HG02884 (cell line): ENCODE results near the gene WWC1.
"Not testable (repeated sequence)": the region's sequence is repeated elsewhere in the genome, so short reads cannot be mapped to it uniquely, and the experiment has no call there.

Experiments used
- ATAC-seq: cut with Tn5 transposase; IDR thresholded peaks from one replicate; pipeline ENCODE4 v1.9.1; 2021; ENCODE audit warnings: mild to moderate bottlenecking, moderate library complexity; ENCODE audit not compliant: unreplicated experiment

WWC1 gene

DNA sequence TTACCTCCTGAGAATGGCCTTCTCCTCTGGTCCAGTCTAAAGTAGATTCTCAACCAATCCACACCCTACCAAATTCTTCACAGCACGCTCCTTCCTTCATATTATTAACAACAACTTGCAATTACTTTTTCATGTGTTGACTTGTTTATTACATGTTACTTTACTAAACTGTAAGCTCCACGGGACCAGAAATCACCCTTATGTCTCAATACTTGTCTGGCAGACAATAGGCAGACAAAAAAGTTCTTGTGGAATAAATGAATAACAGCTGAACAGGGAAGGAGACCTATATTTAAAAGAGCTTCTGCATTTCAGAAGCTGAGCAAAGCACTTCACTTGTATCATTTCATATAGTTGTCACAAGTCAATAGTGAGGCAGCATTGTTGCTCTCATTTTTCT, 5.7 kb upstream of the WWC1 start:
- no peak for ATAC-seq

DNA sequence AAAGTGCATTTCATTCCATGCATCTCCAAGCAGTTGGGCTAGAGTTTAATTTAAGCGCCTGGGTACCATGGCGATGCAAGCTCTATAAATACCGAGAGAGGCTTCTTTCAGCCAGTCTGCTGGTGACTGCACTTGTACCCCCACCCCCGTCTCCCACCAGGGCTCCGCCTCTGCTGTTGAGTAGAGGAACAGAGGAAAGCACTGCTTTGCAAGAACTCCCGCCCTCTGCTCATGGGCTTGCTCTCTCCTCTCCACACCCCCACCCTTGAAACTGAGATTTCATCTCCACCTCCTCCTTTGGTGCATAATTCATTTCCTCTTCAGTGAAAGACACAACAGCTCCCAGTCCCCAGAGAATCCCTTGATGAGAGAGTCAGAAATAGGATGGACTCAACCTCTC, 5.1 kb upstream of the WWC1 start:
- peak; percentile 45 for ATAC-seq

DNA sequence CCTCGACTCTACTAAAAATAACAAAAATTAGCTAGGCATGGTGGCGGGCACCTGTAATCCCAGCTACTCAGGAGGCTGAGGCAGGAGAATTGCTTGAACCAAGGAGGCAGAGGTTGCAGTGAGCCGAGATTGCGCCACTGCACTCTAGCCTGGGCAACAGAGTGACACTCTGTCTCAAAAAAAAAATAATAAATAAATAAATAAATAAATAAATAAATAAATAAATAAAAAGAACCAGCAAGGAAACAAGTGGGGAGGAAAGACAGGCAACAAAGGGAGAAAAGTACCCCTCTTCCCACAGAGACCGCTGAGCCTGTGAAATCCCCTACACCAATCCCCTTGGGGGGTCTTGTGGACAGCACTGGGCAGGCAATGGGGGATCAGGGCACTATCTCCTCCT, 4.6 kb upstream of the WWC1 start:
- not testable (repeated sequence) for ATAC-seq

DNA sequence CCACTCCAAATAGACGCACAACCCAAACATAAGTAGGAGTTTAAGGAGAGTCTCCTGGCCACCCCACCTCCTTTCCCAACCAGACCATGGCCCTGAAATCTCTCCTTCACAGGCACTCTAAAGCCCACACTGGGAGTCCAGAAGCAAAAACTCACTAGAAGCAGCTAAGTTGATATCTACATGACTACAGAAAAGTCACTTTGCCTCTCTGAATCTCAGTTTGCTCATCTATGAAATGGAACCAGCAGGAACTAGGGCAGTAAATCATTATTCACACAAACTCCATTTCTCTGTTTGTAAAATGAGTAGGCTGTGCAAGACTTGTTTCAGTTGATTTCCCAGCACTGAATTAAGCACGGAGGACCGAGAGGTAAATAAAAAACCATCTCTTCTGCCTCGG, 4.1 kb upstream of the WWC1 start:
- no peak for ATAC-seq

GRCh38 chr5:168288349-168289245, 2.8 kb upstream of the WWC1 start:
- ATAC-seq = no peak

DNA sequence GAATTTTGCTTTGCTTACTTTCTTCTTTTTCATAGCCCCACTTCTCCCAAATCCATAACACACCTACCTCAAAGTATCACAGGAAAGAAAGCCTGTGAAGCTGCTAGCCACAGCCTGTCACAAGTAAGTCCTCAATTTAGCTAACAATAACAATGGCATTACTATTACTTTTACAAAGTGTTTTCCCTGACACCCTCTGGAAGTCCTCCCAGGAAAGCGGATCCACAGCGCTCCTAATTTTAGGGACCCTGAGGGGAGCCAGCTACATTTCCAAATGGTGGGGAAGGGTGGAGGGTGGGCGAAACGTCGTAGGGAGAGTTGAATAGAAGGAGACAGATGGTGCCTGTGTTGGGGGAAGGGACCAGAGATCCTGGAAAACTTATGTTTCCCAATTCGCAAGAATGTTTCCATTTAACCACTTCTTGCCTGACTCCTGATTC, 523 bp upstream of the WWC1 start:
- ATAC-seq = no peak

DNA sequence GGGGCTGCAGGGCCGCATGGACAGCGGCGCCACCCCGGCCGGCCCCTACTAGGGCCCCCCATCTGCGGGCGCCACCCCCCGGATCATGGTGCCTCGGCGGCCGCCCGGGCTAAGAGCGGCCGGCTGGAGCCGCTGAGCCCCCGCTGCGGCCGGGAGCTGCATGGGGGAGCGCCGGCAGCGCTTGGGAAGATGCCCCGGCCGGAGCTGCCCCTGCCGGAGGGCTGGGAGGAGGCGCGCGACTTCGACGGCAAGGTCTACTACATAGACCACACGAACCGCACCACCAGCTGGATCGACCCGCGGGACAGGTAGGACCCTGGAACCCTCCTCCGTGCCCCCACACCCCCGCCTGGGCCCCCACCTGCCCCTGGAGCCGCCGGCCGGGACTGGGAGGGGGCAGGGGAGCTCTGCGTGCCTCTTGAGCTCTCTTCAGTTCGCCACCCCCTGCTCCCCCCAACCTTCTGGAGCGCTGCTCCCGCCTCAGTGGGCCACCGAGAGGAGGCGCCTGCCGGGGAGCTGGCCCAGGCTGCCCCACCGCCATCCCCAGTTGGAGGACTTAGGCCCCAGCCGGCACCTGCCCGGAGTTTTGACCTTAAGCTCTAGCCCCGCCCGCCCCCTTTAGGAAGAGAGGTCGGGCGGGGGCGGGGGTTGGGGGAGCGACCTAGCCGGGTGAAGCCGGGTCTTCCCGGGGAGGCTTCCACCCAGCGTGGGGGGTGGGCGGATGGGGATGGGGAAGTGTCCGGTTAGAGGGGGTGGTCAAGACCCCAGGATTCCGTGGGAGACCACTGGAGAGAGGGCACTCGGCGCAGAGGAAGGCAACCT, 730 bp downstream of the WWC1 start:
- peak; percentile 27 for ATAC-seq

- no peak for ATAC-seq
Observed at GRCh38 chr5:168292786-168293696, 1.6 kb downstream of the WWC1 start.

- no peak for ATAC-seq
Observed at GRCh38 chr5:168295574-168296201, 4.2 kb downstream of the WWC1 start.

DNA sequence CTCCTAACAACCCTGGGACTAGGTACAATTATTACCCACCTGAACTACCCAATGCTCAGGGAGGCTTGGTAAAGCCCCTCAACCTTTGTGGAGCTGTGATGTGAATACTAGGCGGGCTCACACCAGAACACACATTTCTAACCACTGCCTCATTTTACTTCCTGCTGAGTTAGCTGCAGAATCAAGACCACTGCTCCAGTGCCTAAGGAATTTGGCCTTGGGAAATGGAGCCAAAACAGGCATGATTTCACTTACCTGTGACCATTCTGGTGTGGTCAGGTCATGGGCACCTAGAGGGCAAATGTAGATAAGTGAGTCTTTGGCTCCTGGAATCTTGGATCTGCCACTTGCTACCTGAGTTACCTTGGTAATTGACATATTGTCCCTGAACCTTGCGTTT, 5.2 kb downstream of the WWC1 start:
- no peak for ATAC-seq

GRCh38 chr5:168298949-168299348, 7.5 kb downstream of the WWC1 start:
- ATAC-seq = no peak

GRCh38 chr5:168299372-168299771, 7.9 kb downstream of the WWC1 start:
- no peak for ATAC-seq

DNA sequence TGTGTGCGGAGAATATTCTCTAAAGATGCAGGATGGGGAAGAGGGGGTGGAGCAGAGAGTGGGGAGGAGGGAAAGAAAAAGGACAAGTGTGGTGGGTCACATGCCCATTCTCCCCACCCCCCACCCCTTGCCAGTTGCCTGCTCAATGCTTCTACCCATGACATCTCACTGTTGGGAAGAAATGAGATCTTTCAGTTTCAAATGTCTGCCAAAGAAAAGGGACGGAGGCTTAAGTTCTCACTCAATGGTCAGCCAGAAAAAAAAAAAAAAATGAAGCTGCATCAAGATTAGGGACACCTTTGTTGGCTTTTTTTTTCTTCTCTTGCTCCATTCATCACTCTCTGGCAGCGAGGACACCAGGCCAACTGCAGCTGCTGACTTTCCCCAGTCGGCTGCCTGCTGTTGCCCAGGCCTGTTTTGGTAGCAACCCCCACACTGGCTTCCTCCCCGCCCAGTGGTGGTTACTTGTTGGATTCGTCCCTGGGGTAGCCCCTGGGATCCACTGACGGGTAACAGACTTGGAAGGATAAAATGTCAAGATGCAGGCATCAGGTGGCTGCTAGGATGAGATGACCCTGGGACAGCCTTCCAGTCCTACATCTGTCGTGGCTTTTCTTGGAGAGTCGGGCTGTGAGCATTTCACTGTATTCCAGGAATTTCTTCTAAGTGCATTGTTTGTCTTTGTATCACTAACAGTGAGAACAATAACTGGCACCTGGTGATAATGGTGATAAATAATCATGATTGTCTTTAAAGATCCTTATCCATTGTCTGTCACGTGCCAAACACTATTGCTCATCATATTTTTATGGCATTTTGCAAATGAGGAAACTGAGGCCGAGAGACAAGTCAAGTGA, 9.1 kb downstream of the WWC1 start:
- ATAC-seq = no peak

DNA sequence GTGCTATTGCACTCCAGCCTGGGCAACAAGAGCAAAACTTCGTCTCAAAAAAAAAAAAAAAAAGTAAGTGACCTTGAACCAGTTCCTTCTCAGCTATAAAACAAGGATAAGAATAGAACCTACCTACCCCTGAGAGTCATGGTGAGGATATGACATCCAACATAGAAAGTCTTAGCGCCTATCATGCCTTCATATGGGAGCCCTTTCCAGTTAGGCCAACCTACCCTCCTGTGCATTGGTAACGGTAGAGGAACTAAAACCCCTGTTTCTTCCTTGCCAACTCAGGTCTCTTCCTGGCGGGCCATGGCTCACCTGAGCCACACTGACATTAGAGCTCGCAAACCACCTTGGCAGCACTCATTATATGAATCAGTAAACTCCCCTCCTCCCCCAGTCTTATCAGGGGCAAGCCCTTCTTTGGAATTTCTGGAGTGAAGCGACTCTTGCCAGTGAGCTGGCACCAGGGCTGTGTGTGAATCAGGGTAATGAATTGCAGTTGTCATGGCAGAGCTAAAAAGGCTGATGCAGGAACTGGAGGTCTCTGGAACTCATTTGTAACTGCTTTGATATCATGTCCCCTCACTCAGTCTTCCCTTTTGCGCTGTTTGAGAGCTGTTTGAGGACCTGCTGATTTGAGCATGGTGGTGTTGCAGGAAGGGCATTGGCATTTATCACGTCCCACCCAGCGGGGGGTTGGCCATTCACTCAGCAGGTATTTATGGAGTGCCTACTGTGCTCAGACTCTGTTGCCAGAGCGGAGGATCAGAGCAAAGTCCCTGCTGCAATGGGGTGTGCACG, 10.3 kb downstream of the WWC1 start:
- ATAC-seq = no peak

DNA sequence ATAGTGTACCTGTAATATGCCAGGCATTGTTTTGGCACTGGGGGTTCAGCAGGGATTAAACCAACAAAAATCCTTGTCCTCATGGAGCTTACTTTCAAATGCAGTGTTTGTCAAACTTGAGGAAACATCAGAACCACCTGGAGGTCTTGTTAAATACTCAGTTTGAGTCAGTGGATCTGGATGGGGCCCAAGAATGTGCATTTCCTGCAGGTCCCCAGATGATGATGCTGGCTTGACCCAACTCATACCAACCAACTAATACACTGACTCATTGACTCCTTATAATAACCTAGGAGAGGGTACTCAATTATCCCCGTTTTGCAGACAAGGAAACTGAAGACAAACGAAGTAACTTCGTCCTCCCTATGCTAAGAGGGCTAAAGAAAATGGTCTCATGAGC, 11.3 kb downstream of the WWC1 start:
- ATAC-seq = no peak

DNA sequence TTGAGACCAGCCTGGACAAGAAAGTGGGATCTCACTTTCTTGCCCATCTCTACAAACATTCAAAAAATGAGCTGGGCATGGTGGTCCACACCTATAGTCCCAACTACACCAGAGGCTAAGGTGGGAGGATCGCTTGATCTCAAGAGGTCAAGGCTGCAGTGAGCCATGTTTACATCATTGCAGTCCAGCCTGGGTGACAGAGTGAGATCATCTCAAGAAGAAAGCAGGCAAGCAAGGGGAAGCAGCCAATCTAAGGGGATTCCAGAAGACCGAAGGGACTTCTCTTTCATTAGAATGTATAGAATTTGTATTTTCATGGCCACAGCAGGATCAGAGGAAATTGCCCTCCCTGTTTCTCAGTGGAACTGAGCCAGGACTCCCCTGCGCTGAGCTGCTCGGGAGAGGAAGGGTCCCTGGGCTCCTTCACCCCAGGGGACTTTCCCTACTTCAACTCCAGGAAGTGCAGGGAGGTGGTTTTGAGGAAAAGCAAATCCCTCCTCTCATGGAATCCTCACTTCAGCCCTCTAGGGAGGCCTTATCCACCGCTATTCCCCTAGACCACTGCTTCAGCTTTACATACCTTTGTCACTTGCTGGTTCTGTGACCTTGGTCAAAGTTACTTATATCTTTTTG, 12.1 kb downstream of the WWC1 start:
- ATAC-seq = no peak

DNA sequence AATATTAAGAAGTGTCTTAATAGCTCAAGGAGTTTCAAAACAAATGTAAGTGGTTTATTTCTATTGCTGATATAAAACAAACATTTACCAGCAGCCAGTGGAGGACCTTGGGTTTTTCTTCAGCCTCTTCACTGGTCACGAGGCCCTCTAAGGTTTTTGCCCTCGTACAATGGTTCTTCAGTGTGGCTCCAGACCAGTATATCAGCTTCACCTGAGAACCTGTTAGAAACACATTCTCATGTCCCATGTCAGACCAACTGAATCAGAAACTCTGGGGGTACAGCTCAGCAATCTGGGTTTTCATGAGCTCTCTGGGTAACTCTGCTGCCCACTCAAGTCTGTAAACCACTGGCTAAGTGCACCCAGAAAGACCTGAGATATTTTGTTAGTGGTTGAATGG, 12.9 kb downstream of the WWC1 start:
- no peak for ATAC-seq

- ATAC-seq = no peak
Observed at GRCh38 chr5:168305281-168305680, 13.8 kb downstream of the WWC1 start.
